Glomerular visceral epithelial cell (primary cell): ENCODE results near the gene SP4.

Experiments
- DNase-seq: peaks from one replicate; pipeline ENCODE4 v3.0.0-alpha.2; 2016; ENCODE audit errors: extremely low spot score

The SP4 gene

GRCh38 chr7:21427871-21428658 is at the start of gene SP4:
Gene SP4 (plus strand): TSS chr7:21428083. CDS start chr7:21428252, 169 bp downstream.
- DNase-seq: peak; percentile 97

- no peak for DNase-seq
Measured at GRCh38 chr7:21383227-21384220, 44.4 kb upstream of the SP4 start.

GRCh38 chr7:21393937-21394336 is 33.9 kb upstream of the SP4 start:
- DNase-seq: no peak

- no peak for DNase-seq
Measured at GRCh38 chr7:21401944-21402343, 25.9 kb upstream of the SP4 start.

GRCh38 chr7:21407796-21408480 is 19.9 kb upstream of the SP4 start:
- no peak for DNase-seq

GRCh38 chr7:21408481-21408820 is 19.4 kb upstream of the SP4 start:
- DNase-seq: no peak

- DNase-seq: no peak
Measured at GRCh38 chr7:21412410-21412851, 15.5 kb upstream of the SP4 start.

GRCh38 chr7:21412957-21413356 is 14.9 kb upstream of the SP4 start:
- no peak for DNase-seq

- DNase-seq: no peak
Measured at GRCh38 chr7:21413502-21413901, 14.4 kb upstream of the SP4 start.

- no peak for DNase-seq
Measured at GRCh38 chr7:21414795-21415393, 13.0 kb upstream of the SP4 start.

GRCh38 chr7:21417647-21418046 is 10.2 kb upstream of the SP4 start:
- DNase-seq: no peak

- no peak for DNase-seq
Measured at GRCh38 chr7:21422751-21423150, 5.1 kb upstream of the SP4 start.

GRCh38 chr7:21425290-21425689 is 2.6 kb upstream of the SP4 start:
- no peak for DNase-seq

GRCh38 chr7:21426286-21427181 is 1.3 kb upstream of the SP4 start:
- no peak for DNase-seq

GRCh38 chr7:21427182-21427870 is 557 bp upstream of the SP4 start:
- peak; percentile 98 for DNase-seq

GRCh38 chr7:21428659-21428941 is 717 bp downstream of the SP4 start:
- DNase-seq: no peak

- no peak for DNase-seq
Measured at GRCh38 chr7:21429021-21429420, 1.1 kb downstream of the SP4 start.

GRCh38 chr7:21429786-21430574 is 2.1 kb downstream of the SP4 start:
- no peak for DNase-seq

- DNase-seq: no peak
Measured at GRCh38 chr7:21430575-21430954, 2.7 kb downstream of the SP4 start.
